CMK (cell line): ENCODE results near the gene SPATA31E1.
"Not testable (repeated sequence)": the region's sequence is repeated elsewhere in the genome, so short reads cannot be mapped to it uniquely, and the experiment has no call there.

Experiments
- DNase-seq: peaks from one replicate; pipeline ENCODE4 v3.0.0-alpha.2; 2010; ENCODE audit warnings: low read depth

Gene SPATA31E1

GRCh38 chr9:87886210-87886932 lies 3.7 kb downstream of the SPATA31E1 start:
- DNase-seq, result no peak

- DNase-seq, result no peak
Measured at GRCh38 chr9:87886933-87887505, 4.3 kb downstream of the SPATA31E1 start.

GRCh38 chr9:87887661-87888480 lies 5.2 kb downstream of the SPATA31E1 start:
- DNase-seq, result no peak

- no peak for DNase-seq
Measured at GRCh38 chr9:87888501-87888900, 5.8 kb downstream of the SPATA31E1 start.

- no peak for DNase-seq
Measured at GRCh38 chr9:87889065-87889881, 6.6 kb downstream of the SPATA31E1 start.

- no peak for DNase-seq
Measured at GRCh38 chr9:87889882-87890252, 7.2 kb downstream of the SPATA31E1 start.

GRCh38 chr9:87890837-87891236 lies 8.2 kb downstream of the SPATA31E1 start:
- DNase-seq, result no peak

GRCh38 chr9:87891754-87892153 lies 9.1 kb downstream of the SPATA31E1 start:
- no peak for DNase-seq

GRCh38 chr9:87892956-87893355 lies 10.3 kb downstream of the SPATA31E1 start:
- no peak for DNase-seq

- DNase-seq, result no peak
Measured at GRCh38 chr9:87894998-87895625, 12.4 kb downstream of the SPATA31E1 start.

GRCh38 chr9:87896891-87897290 lies 14.2 kb downstream of the SPATA31E1 start:
- DNase-seq, result no peak

GRCh38 chr9:87898151-87898550 lies 15.5 kb downstream of the SPATA31E1 start:
- DNase-seq, result no peak

GRCh38 chr9:87902371-87902770 lies 19.7 kb downstream of the SPATA31E1 start:
- DNase-seq, result not testable (repeated sequence)

- DNase-seq, result no peak
Measured at GRCh38 chr9:87909310-87910041, 26.8 kb downstream of the SPATA31E1 start.

- DNase-seq, result no peak
Measured at GRCh38 chr9:87910821-87911220, 28.1 kb downstream of the SPATA31E1 start.

- not testable (repeated sequence) for DNase-seq
Measured at GRCh38 chr9:87917662-87918061, 35.0 kb downstream of the SPATA31E1 start, which contains the start of gene SPATA31C1. Gene SPATA31C1 (plus strand): TSS chr9:87917962.

GRCh38 chr9:87919013-87919412 lies 36.3 kb downstream of the SPATA31E1 start:
- not testable (repeated sequence) for DNase-seq

GRCh38 chr9:87921561-87921960 lies 38.9 kb downstream of the SPATA31E1 start:
- not testable (repeated sequence) for DNase-seq

GRCh38 chr9:87923012-87923411 lies 40.3 kb downstream of the SPATA31E1 start:
- DNase-seq, result not testable (repeated sequence)

- DNase-seq, result not testable (repeated sequence)
Measured at GRCh38 chr9:87924851-87925250, 42.2 kb downstream of the SPATA31E1 start.

GRCh38 chr9:87929152-87929551 lies 46.5 kb downstream of the SPATA31E1 start:
- DNase-seq, result not testable (repeated sequence)
